Colonic mucosa (tissue), 4 donors: Measurements from ENCODE around the gene NTMT1. TPM values are rescaled to one million over a fixed set of nuclear protein-coding genes. Genes with fewer than 3 reads are reported as not detected.

Source experiments
- DNase-seq: peaks from one replicate; pipeline ENCODE4 v3.0.0-alpha.2; 2020
- H3K27ac ChIP-seq: fragments of 200-600 bp; one replicate; pipeline ENCODE4 v1.8.0; 2021
- H3K27me3 ChIP-seq: fragments of 200-600 bp; one replicate; pipeline ENCODE4 v1.8.0; 2021
- H3K36me3 ChIP-seq: fragments of 200-600 bp; one replicate; pipeline ENCODE4 v1.8.0; 2021
- H3K4me1 ChIP-seq: fragments of 200-600 bp; one replicate; pipeline ENCODE4 v1.8.0; 2021; ENCODE audit warnings: mild to moderate bottlenecking
- H3K4me3 ChIP-seq: fragments of 200-600 bp; one replicate; pipeline ENCODE4 v1.8.0; 2021
- H3K9ac ChIP-seq, 2 donors: one replicate each; pipeline ENCODE4 v1.7.0; 2013; ENCODE audit warnings: control low read depth in 2 of 2, low read depth in 2 of 2, low read length in 2 of 2
- H3K9me3 ChIP-seq: fragments of 200-600 bp; one replicate; pipeline ENCODE4 v1.8.0; 2021
- intact Hi-C: fragments of 100-400 bp; cut with DNase I; formaldehyde crosslinking; loops from one replicate; pipeline ENCODE4 v1.14.1; 2022
- total RNA-seq, 2 donors: library from RNA; stranded (reverse); fragmentation: NEBNext Ultra II Directional in 1 of 2; extraction: Animal tissue kit (Norgen Biotek cat#: 25700) in 1 of 2; gene quantifications; one replicate each; pipeline ENCODE4 v1.2.1, GENCODE V29; 2021
- TF ChIP-seq, protein P1 (sequence below): fragments of 200-600 bp; IDR thresholded peaks from one replicate; pipeline ENCODE4 v1.8.0; 2022; ENCODE audit warnings: antibody characterized with exemption, mild to moderate bottlenecking
- donor health status: healthy.
- donor health status: DM: no; HTN: no; CAD: no.
- donor health status: DM: no; HTN: no; CAD: no.

NTMT1 gene
- total RNA-seq, 2 donors from 2014 or later: 25.3 to 50.2 TPM

DNA sequence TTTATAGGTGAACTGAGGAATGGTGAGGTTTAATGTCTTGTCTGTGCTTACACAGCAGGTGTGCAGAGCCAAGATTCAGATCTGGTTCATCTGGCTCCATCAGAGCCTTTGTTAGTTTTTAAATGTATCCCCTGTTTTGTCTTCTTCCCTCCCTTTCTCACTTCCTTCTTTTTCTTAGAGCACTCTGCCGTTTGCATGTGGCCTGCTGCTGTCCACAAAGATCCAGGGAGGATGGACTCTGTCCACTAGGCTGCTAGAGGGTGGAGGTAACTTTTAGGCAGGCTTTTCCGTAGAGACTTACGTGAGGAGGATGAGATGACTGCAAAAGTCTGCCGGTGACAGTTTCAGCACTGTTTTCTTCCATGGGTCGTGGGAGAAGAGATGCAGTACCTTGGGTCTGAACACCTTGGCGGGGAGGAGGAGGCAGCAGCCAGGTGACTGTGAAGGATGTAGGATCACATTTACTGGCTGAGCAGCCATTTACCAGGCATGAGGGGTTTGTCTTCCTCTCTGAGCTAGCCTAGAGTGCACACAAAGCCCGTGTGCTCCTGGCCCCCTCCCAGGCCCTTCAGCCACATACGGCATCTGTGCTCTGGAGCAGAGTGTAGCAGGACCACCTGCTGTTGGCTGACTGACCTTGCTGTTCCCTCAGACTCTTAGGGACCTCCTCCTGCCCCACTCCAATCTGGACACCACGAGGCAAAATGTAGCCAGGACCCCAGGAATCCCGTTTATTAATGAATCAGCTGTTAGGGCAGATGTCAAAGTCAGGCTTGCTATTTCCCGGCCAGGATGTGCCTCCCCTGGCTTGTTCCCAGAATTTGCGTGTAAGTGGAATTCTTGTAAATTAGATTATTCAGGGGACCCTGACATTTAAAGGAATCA lies 1.8 kb downstream of the NTMT1 start:
- H3K27me3 ChIP-seq: no peaks in the 10 kb centered on the region
- peaks cover 10% of the 10 kb centered on the region for H3K4me1 ChIP-seq
- no peaks in the 10 kb centered on the region for H3K9me3 ChIP-seq
- peak overlapping the region; percentile 63 for H3K4me3 ChIP-seq
- intact Hi-C loops: no loop called here
- H3K27ac ChIP-seq: peak overlapping the region; percentile 78
- peak overlapping the region in 1 of 2 donors; percentile 87 for H3K9ac ChIP-seq
- TF ChIP-seq, protein P1, sequence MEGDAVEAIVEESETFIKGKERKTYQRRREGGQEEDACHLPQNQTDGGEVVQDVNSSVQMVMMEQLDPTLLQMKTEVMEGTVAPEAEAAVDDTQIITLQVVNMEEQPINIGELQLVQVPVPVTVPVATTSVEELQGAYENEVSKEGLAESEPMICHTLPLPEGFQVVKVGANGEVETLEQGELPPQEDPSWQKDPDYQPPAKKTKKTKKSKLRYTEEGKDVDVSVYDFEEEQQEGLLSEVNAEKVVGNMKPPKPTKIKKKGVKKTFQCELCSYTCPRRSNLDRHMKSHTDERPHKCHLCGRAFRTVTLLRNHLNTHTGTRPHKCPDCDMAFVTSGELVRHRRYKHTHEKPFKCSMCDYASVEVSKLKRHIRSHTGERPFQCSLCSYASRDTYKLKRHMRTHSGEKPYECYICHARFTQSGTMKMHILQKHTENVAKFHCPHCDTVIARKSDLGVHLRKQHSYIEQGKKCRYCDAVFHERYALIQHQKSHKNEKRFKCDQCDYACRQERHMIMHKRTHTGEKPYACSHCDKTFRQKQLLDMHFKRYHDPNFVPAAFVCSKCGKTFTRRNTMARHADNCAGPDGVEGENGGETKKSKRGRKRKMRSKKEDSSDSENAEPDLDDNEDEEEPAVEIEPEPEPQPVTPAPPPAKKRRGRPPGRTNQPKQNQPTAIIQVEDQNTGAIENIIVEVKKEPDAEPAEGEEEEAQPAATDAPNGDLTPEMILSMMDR: no peak
- no peak for DNase-seq
- H3K36me3 ChIP-seq: no peaks in the 10 kb centered on the region

DNA sequence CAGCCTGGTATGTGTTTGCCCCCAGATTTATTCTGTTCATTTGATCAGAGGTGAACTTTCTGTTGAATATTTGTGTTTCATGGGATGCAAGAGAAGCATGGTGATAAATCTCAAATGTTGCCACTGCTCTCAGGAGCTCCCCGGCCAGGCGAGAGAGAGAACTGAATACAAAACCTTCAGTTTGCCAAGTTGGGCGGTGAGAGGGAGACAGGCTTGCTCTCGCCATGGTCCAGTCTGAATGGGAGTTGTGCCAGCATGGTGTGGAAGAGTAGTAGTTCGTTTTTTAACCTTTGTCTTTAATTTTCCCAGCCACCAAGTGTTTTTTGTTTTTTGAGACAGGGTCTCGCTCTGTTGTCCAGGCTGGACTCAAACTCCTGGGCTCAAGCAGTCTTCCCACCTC lies 2.7 kb downstream of the NTMT1 start:
- H3K9ac ChIP-seq: no peak overlapping the region
- no peaks in the 10 kb centered on the region for H3K9me3 ChIP-seq
- intact Hi-C loops: no loop called here
- no peaks in the 10 kb centered on the region for H3K36me3 ChIP-seq
- no peak for DNase-seq
- TF ChIP-seq, protein P1: no peak
- H3K27me3 ChIP-seq: no peaks in the 10 kb centered on the region
- peaks cover 10% of the 10 kb centered on the region for H3K4me1 ChIP-seq
- no peak overlapping the region for H3K27ac ChIP-seq
- no peak overlapping the region for H3K4me3 ChIP-seq

DNA sequence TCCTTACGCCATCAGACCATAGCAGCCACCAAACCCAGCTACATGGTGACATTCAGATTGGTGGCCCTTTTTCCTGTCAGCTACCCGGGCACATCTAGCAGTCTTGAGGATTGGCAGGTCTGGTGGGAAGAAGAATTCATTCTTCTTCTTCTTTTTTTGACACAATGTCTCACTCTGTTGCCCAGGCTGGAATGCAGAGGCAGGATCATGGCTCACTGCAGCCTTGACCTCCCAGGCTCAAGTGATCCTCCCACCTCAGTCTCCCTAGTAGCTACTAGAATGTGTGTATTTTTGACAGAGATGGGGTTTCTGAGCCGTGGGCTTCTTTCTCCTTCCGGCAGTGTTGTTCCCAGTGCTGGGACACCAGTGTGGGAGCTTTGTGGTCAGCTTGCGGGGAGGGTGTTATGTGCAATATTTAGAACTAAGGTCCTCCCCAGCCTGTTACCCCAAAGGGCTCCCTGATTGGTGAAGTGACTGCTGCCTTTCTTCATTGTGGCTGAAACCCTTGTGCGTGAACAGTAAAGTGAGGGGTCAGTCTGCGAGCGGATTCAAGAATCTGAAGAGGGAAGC lies 3.4 kb downstream of the NTMT1 start:
- Histone ChIP-seq H3K36me3 (no peaks in the 10 kb centered on the region), H3K9me3 (no peaks in the 10 kb centered on the region), H3K4me3 (no peak overlapping the region), H3K27ac (no peak overlapping the region), H3K27me3 (no peaks in the 10 kb centered on the region), H3K9ac (no peak overlapping the region), H3K4me1 (peaks cover 10% of the 10 kb centered on the region)
- intact Hi-C loops: no loop called here
- no peak for DNase-seq
- TF ChIP-seq, protein P1: no peak

DNA sequence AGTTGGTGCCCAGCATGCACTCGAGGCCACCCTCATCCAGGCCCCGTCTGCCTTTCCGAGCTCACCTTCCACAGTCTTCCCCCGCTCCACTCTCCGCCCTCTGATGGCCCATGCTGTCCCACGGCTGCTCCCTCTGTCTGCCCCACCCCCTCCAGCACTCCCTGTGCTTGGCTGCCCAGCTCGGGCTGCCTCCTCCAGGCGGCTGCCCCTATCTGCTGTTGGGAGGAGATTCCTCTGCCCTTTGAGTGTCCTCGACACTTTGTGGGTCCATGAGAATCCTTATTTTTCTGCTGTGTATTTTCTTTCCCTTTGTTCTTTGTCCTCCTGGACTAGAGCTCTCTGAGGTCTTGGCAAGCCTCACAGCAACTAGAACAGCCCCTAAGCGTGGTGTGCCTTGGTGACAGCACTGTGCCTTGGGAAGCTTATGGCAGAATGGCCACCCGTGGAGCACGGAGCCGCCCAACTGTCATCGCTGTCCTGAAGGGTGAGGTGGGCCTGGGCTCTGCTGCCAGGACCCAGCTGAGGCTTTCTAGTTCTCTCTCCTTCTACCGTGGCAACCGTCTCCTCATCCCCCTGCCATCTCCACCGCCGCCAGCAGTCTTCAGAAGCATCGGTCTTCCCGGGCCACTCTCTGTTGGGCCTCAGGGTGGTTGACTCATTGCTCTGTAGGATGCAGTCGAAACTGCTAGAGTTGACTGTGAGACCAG lies 5.2 kb downstream of the NTMT1 start:
- intact Hi-C loops: no loop called here
- Histone ChIP-seq H3K9ac (no peak overlapping the region), H3K4me3 (no peak overlapping the region), H3K27ac (no peak overlapping the region), H3K36me3 (peaks cover 10% of the 10 kb centered on the region), H3K27me3 (no peaks in the 10 kb centered on the region), H3K4me1 (peaks cover 10% of the 10 kb centered on the region), H3K9me3 (no peaks in the 10 kb centered on the region)
- no peak for DNase-seq
- TF ChIP-seq, protein P1: no peak

DNA sequence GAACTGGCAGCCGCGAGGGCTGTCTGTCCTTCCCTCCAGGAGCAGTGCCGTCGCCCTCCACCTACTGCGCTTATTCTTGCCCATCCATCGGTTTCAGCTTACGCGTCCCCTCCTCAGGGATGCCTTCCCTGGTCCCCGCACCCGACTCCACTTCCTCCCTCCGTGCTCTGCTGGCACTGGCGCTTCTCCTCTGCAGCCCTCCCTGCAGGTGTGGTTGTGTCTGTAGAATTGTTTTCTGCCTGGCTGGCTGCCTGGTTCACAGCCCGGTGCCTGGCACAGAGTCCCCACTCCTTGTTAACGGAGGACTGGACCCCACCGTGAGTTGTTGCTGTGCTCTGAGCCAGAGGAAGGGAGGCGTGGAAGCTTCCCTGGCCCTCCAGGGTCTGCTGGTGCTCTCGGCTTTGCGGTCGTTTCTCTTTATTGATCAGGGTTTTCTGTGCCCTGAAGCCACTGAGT lies 5.7 kb downstream of the NTMT1 start:
- intact Hi-C loops: no loop called here
- Histone ChIP-seq H3K9me3 (no peaks in the 10 kb centered on the region), H3K4me1 (peaks cover 10% of the 10 kb centered on the region), H3K27ac (no peak overlapping the region), H3K4me3 (no peak overlapping the region), H3K36me3 (peaks cover 10% of the 10 kb centered on the region), H3K27me3 (no peaks in the 10 kb centered on the region), H3K9ac (no peak overlapping the region)
- DNase-seq: no peak
- TF ChIP-seq, protein P1: no peak
